HCT116 (cell line): Measurements from ENCODE around the gene EDDM13.
"Not testable (repeated sequence)": the region's sequence is repeated elsewhere in the genome, so short reads cannot be mapped to it uniquely, and the experiment has no call there.

ENCODE experiments used
- CEBPB ChIP-seq: IDR thresholded peaks from 2 replicates; pipeline ENCODE4 v1.6.1; 2012; ENCODE audit warnings: low read depth
- EZH2 ChIP-seq: fragments of 200-600 bp; sonication (generic); IDR thresholded peaks from 2 replicates; pipeline ENCODE4 v1.6.1; 2017; ENCODE audit warnings: antibody characterized with exemption, mixed run types
- EZH2phosphoT487 ChIP-seq: fragments of 200-600 bp; IDR thresholded peaks from 2 replicates; pipeline ENCODE4 v1.6.1; 2018; ENCODE audit warnings: antibody characterized with exemption, borderline replicate concordance
- POLR2A ChIP-seq: IDR thresholded peaks from 2 replicates; pipeline ENCODE4 v1.7.0; 2011; ENCODE audit warnings: borderline replicate concordance; ENCODE audit not compliant: insufficient read depth, insufficient read length; ENCODE audit errors: extremely low read depth
- POLR2AphosphoS5 ChIP-seq: IDR thresholded peaks from 2 replicates; pipeline ENCODE4 v1.6.1; 2011; ENCODE audit warnings: mild to moderate bottlenecking, low read depth, low read length, moderate library complexity
- RAD21 ChIP-seq: IDR thresholded peaks from 2 replicates; pipeline ENCODE4 v1.6.1; 2012; ENCODE audit warnings: low read depth, mild to moderate bottlenecking
- TCF7L2 ChIP-seq: IDR thresholded peaks from 2 replicates; pipeline ENCODE4 v1.7.0; 2011; ENCODE audit warnings: borderline replicate concordance, inconsistent platforms; ENCODE audit not compliant: insufficient read depth, insufficient read length; ENCODE audit errors: extremely low read depth
- TF ChIP-seq, protein P1 (sequence below): IDR thresholded peaks from 2 replicates; pipeline ENCODE4 v1.6.1; 2012
- TF ChIP-seq, protein P2 (sequence below), 3 experiments: fragments of 200-600 bp in 1 of 3; sonication (generic) in 1 of 3; IDR thresholded peaks in 2 of 3; conservative IDR thresholded peaks in 1 of 3; 2 replicates each; pipeline ENCODE4 v1.5.1; 2012 to 2017; ENCODE audit warnings: low read depth in 2 of 3, low read length in 2 of 3, antibody characterized with exemption in 1 of 3, borderline replicate concordance in 1 of 3, control low read depth in 1 of 3, mild to moderate bottlenecking in 1 of 3, mixed read lengths in 1 of 3, mixed run types in 1 of 3, moderate library complexity in 1 of 3; ENCODE audit not compliant: insufficient read depth in 1 of 3

DNA sequence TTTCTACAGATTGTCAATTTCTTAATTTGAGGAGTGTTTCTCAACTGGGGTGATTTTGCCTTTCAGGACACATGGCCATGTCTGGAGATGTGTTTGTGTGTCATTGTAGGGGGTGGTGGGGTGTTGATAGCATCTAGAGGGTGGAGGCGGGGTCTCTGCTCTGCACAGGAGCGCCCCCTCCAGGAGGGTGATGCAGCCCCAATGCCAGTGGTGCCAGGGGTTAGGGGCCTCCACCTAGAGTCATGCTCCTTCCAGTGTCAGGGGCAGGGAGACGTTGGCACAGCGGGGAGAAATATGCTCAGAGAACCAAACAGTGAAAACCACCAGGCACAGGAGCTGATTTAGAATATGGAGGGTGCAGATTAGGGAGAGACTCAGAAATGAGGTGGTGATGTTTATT lies 26.8 kb upstream of the EDDM13 start:
- TF ChIP-seq, protein P1, sequence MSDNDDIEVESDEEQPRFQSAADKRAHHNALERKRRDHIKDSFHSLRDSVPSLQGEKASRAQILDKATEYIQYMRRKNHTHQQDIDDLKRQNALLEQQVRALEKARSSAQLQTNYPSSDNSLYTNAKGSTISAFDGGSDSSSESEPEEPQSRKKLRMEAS, result not testable (repeated sequence)
- TF ChIP-seq CEBPB, TCF7L2, RAD21, EZH2phosphoT487, POLR2A, EZH2, POLR2AphosphoS5: not testable (repeated sequence)
- TF ChIP-seq, protein P2, sequence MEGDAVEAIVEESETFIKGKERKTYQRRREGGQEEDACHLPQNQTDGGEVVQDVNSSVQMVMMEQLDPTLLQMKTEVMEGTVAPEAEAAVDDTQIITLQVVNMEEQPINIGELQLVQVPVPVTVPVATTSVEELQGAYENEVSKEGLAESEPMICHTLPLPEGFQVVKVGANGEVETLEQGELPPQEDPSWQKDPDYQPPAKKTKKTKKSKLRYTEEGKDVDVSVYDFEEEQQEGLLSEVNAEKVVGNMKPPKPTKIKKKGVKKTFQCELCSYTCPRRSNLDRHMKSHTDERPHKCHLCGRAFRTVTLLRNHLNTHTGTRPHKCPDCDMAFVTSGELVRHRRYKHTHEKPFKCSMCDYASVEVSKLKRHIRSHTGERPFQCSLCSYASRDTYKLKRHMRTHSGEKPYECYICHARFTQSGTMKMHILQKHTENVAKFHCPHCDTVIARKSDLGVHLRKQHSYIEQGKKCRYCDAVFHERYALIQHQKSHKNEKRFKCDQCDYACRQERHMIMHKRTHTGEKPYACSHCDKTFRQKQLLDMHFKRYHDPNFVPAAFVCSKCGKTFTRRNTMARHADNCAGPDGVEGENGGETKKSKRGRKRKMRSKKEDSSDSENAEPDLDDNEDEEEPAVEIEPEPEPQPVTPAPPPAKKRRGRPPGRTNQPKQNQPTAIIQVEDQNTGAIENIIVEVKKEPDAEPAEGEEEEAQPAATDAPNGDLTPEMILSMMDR (IDR thresholded peaks at IDR 0.05 in 2 of 3, conservative IDR thresholded peaks at IDR 0.05 in 1 of 3; ENCODE audit: borderline replicate concordance in 1 of 3, insufficient read depth in 1 of 3, low read depth in 2 of 3, low read length in 2 of 3), result peak in 2 of 3 experiments; percentile 8 to 22; a peak in 2 of 6 replicates
